Mucosa of rectum (tissue), 2 donors: ENCODE data around the gene MEA1.

ENCODE experiments used
- H3K27ac ChIP-seq, 2 donors: one replicate each; pipeline ENCODE4 v1.7.0; 2013; ENCODE audit warnings: inconsistent platforms in 2 of 2, low read depth in 2 of 2, low read length in 2 of 2
- H3K27me3 ChIP-seq, 2 donors: one replicate each; pipeline ENCODE4 v1.7.0; 2013; ENCODE audit warnings: low read length in 2 of 2; ENCODE audit not compliant: control insufficient read depth in 2 of 2, insufficient read depth in 2 of 2
- H3K36me3 ChIP-seq, 2 donors: one replicate each; pipeline ENCODE4 v1.7.0; 2013; ENCODE audit warnings: low read length in 2 of 2; ENCODE audit not compliant: control insufficient read depth in 2 of 2, insufficient read depth in 2 of 2
- H3K4me1 ChIP-seq, 2 donors: one replicate each; pipeline ENCODE4 v1.7.0; 2013; ENCODE audit warnings: low read length in 2 of 2, mild to moderate bottlenecking in 1 of 2; ENCODE audit not compliant: control insufficient read depth in 2 of 2, insufficient read depth in 2 of 2
- H3K4me3 ChIP-seq, 2 donors: one replicate each; pipeline ENCODE4 v1.7.0; 2013; ENCODE audit warnings: low read length in 2 of 2
- H3K9ac ChIP-seq, 2 donors: one replicate each; pipeline ENCODE4 v1.7.0; 2013; ENCODE audit warnings: low read length in 2 of 2, low read depth in 1 of 2, mild to moderate bottlenecking in 1 of 2
- H3K9me3 ChIP-seq, 2 donors: one replicate each; pipeline ENCODE4 v1.7.0; 2013; ENCODE audit warnings: low read length in 2 of 2; ENCODE audit not compliant: control insufficient read depth in 2 of 2
- donor health status: healthy.
- donor health status: Normal muscosa, but diverticular disease.

Gene MEA1

GRCh38 chr6:43026365-43026764 lies 12.6 kb upstream of the MEA1 start:
- peaks cover 0 to 4% of the 10 kb centered on the region in 2 donors for H3K4me1 ChIP-seq
- no peak overlapping the region for H3K27ac ChIP-seq
- no peak overlapping the region for H3K9ac ChIP-seq
- H3K36me3 ChIP-seq, result peaks cover 48 to 51% of the 10 kb centered on the region in 2 donors
- no peaks in the 10 kb centered on the region for H3K27me3 ChIP-seq
- no peaks in the 10 kb centered on the region for H3K9me3 ChIP-seq
- H3K4me3 ChIP-seq, result no peak overlapping the region

GRCh38 chr6:43024436-43024835 lies 10.7 kb upstream of the MEA1 start:
- Histone ChIP-seq H3K9ac (no peak overlapping the region), H3K4me3 (no peak overlapping the region), H3K4me1 (peaks cover 4 to 10% of the 10 kb centered on the region in 2 donors), H3K27me3 (no peaks in the 10 kb centered on the region), H3K27ac (no peak overlapping the region), H3K36me3 (peaks cover 43 to 44% of the 10 kb centered on the region in 2 donors), H3K9me3 (no peaks in the 10 kb centered on the region)

- Histone ChIP-seq H3K27me3 (no peaks in the 10 kb centered on the region), H3K4me1 (peaks cover 12 to 13% of the 10 kb centered on the region in 2 donors), H3K27ac (peak within 1 kb of the TSS; percentile 54 to 72), H3K9ac (peak within 1 kb of the TSS; percentile 73 to 84), H3K4me3 (peak within 1 kb of the TSS; percentile 91 to 99), H3K9me3 (no peaks in the 10 kb centered on the region), H3K36me3 (peaks cover 37 to 41% of the 10 kb centered on the region in 2 donors)
These were observed 7.7 kb upstream of the MEA1 start, which contains the start of gene RRP36 for GRCh38 chr6:43021270-43022047. TSS of gene RRP36 (plus strand) at chr6:43021623. CDS start at chr6:43021655, 32 bp downstream.

- H3K27me3 ChIP-seq, result no peaks in the 10 kb centered on the region
- H3K4me1 ChIP-seq, result peaks cover 15 to 18% of the 10 kb centered on the region in 2 donors
- H3K4me3 ChIP-seq, result peak overlapping the region; percentile 91 to 99
- H3K27ac ChIP-seq, result peak overlapping the region in 1 of 2 donors; percentile 72
- peaks cover 32 to 36% of the 10 kb centered on the region in 2 donors for H3K36me3 ChIP-seq
- peak overlapping the region in 1 of 2 donors; percentile 28 for H3K9ac ChIP-seq
- H3K9me3 ChIP-seq, result no peaks in the 10 kb centered on the region
These were observed 7.1 kb upstream of the MEA1 start for GRCh38 chr6:43020847-43021246.

- no peaks in the 10 kb centered on the region for H3K9me3 ChIP-seq
- H3K9ac ChIP-seq, result no peak overlapping the region
- no peak overlapping the region for H3K27ac ChIP-seq
- H3K36me3 ChIP-seq, result peaks cover 30 to 31% of the 10 kb centered on the region in 2 donors
- no peak overlapping the region for H3K4me3 ChIP-seq
- H3K27me3 ChIP-seq, result no peaks in the 10 kb centered on the region
- H3K4me1 ChIP-seq, result peaks cover 17 to 18% of the 10 kb centered on the region in 2 donors
These were observed 6.4 kb upstream of the MEA1 start for GRCh38 chr6:43020052-43020705.

GRCh38 chr6:43019152-43019551 lies 5.4 kb upstream of the MEA1 start:
- H3K9ac ChIP-seq, result no peak overlapping the region
- peaks cover 24 to 25% of the 10 kb centered on the region in 2 donors for H3K4me1 ChIP-seq
- no peak overlapping the region for H3K4me3 ChIP-seq
- no peaks in the 10 kb centered on the region for H3K27me3 ChIP-seq
- H3K9me3 ChIP-seq, result no peaks in the 10 kb centered on the region
- H3K36me3 ChIP-seq, result peaks cover 23 to 25% of the 10 kb centered on the region in 2 donors
- H3K27ac ChIP-seq, result no peak overlapping the region

GRCh38 chr6:43016943-43017334 lies 3.2 kb upstream of the MEA1 start:
- H3K4me3 ChIP-seq, result no peak overlapping the region
- H3K27ac ChIP-seq, result no peak overlapping the region
- no peaks in the 10 kb centered on the region for H3K9me3 ChIP-seq
- peaks cover 23 to 27% of the 10 kb centered on the region in 2 donors for H3K36me3 ChIP-seq
- H3K9ac ChIP-seq, result no peak overlapping the region
- H3K4me1 ChIP-seq, result peaks cover 31 to 32% of the 10 kb centered on the region in 2 donors
- no peaks in the 10 kb centered on the region for H3K27me3 ChIP-seq

- H3K9me3 ChIP-seq, result no peaks in the 10 kb centered on the region
- H3K36me3 ChIP-seq, result peaks cover 29 to 33% of the 10 kb centered on the region in 2 donors
- H3K27ac ChIP-seq, result no peak overlapping the region
- no peak overlapping the region for H3K4me3 ChIP-seq
- H3K4me1 ChIP-seq, result peaks cover 31 to 32% of the 10 kb centered on the region in 2 donors
- no peaks in the 10 kb centered on the region for H3K27me3 ChIP-seq
- H3K9ac ChIP-seq, result no peak overlapping the region
These were observed 2.6 kb upstream of the MEA1 start for GRCh38 chr6:43016176-43016942.

GRCh38 chr6:43014434-43014909 lies 726 bp upstream of the MEA1 start:
- peak overlapping the region; percentile 88 to 93 for H3K4me3 ChIP-seq
- peaks cover 41 to 49% of the 10 kb centered on the region in 2 donors for H3K36me3 ChIP-seq
- H3K27me3 ChIP-seq, result no peaks in the 10 kb centered on the region
- peaks cover 25 to 27% of the 10 kb centered on the region in 2 donors for H3K4me1 ChIP-seq
- no peaks in the 10 kb centered on the region for H3K9me3 ChIP-seq
- H3K27ac ChIP-seq, result peak overlapping the region; percentile 53 to 67
- peak overlapping the region; percentile 36 to 54 for H3K9ac ChIP-seq
